HG03565 (cell line): ENCODE measurements around the gene PROM1.

Experiments used
- ATAC-seq: cut with Tn5 transposase; IDR thresholded peaks from one replicate; pipeline ENCODE4 v1.9.1; 2021; ENCODE audit warnings: mild to moderate bottlenecking, moderate library complexity; ENCODE audit not compliant: unreplicated experiment

Gene PROM1

GRCh38 chr4:16110661-16111290, 27.0 kb upstream of the PROM1 start:
- ATAC-seq: no peak

GRCh38 chr4:16110199-16110598, 26.4 kb upstream of the PROM1 start:
- no peak for ATAC-seq

GRCh38 chr4:16109256-16109655, 25.4 kb upstream of the PROM1 start:
- no peak for ATAC-seq

GRCh38 chr4:16106956-16107355, 23.1 kb upstream of the PROM1 start:
- ATAC-seq: no peak

- ATAC-seq: no peak
Observed at GRCh38 chr4:16104520-16104919, 20.7 kb upstream of the PROM1 start.

GRCh38 chr4:16102356-16102755, 18.5 kb upstream of the PROM1 start:
- ATAC-seq: no peak

- ATAC-seq: no peak
Observed at GRCh38 chr4:16100833-16101232, 17.0 kb upstream of the PROM1 start.

- ATAC-seq: no peak
Observed at GRCh38 chr4:16092682-16093319, 9.0 kb upstream of the PROM1 start.

GRCh38 chr4:16090096-16090705, 6.4 kb upstream of the PROM1 start:
- no peak for ATAC-seq

GRCh38 chr4:16089156-16089555, 5.3 kb upstream of the PROM1 start:
- ATAC-seq: no peak

GRCh38 chr4:16088601-16089000, 4.8 kb upstream of the PROM1 start:
- ATAC-seq: no peak

- ATAC-seq: peak; percentile 71
Observed at GRCh38 chr4:16085822-16086221, 2.0 kb upstream of the PROM1 start.

GRCh38 chr4:16082426-16083240, 1.2 kb downstream of the PROM1 start:
- ATAC-seq: no peak

- ATAC-seq: no peak
Observed at GRCh38 chr4:16082041-16082425, 1.8 kb downstream of the PROM1 start.

GRCh38 chr4:16079046-16079445, 4.8 kb downstream of the PROM1 start:
- peak; percentile 88 for ATAC-seq

GRCh38 chr4:16078195-16078760, 5.5 kb downstream of the PROM1 start:
- no peak for ATAC-seq

- no peak for ATAC-seq
Observed at GRCh38 chr4:16077786-16078185, 6.0 kb downstream of the PROM1 start.

- ATAC-seq: no peak
Observed at GRCh38 chr4:16075975-16076757, 7.7 kb downstream of the PROM1 start.

GRCh38 chr4:16075061-16075460, 8.8 kb downstream of the PROM1 start:
- no peak for ATAC-seq

- no peak for ATAC-seq
Observed at GRCh38 chr4:16072168-16072567, 11.7 kb downstream of the PROM1 start.

GRCh38 chr4:16070203-16070602, 13.6 kb downstream of the PROM1 start:
- no peak for ATAC-seq
